Vagina (tissue), 2 donors: ENCODE measurements around the gene SYNPR. TPM values are rescaled to one million over a fixed set of nuclear protein-coding genes. Genes with fewer than 3 reads are reported as not detected.

ENCODE experiments used
- DNase-seq, 2 donors: peaks; one replicate each; pipeline ENCODE4 v3.0.0-alpha.2; 2017; ENCODE audit errors: extremely low spot score in 2 of 2
- H3K27ac ChIP-seq: fragments of 200-600 bp; sonication (generic); one replicate; pipeline ENCODE4 v1.5.1; 2019
- H3K27me3 ChIP-seq: fragments of 200-600 bp; sonication (generic); one replicate; pipeline ENCODE4 v1.5.1; 2019
- H3K36me3 ChIP-seq, 2 donors: fragments of 200-600 bp; sonication (generic); one replicate each; pipeline ENCODE4 v1.5.1; 2017 to 2019
- H3K4me1 ChIP-seq: fragments of 200-600 bp; sonication (generic); one replicate; pipeline ENCODE4 v1.5.1; 2019
- H3K4me3 ChIP-seq, 2 donors: fragments of 200-600 bp; sonication (generic); 1 replicate in 1 of 2; 2 replicates in 1 of 2; pipeline ENCODE4 v1.5.1; 2016 to 2019
- H3K9me3 ChIP-seq: fragments of 200-600 bp; sonication (generic); one replicate; pipeline ENCODE4 v1.5.1; 2019
- POLR2A ChIP-seq, 2 donors: fragments of 450-650 bp; IDR thresholded peaks; one replicate each; pipeline ENCODE4 v1.6.1; 2017; ENCODE audit warnings: antibody characterized with exemption in 2 of 2, mild to moderate bottlenecking in 2 of 2, moderate library complexity in 2 of 2
- POLR2AphosphoS5 ChIP-seq, 2 donors: sonication (generic); formaldehyde crosslinking; IDR thresholded peaks; one replicate each; pipeline ENCODE4 v1.9.0; 2017; ENCODE audit warnings: antibody characterized with exemption in 2 of 2, mild to moderate bottlenecking in 2 of 2, low read depth in 1 of 2; ENCODE audit not compliant: insufficient read depth in 1 of 2
- intact Hi-C: fragments of 100-400 bp; cut with DNase I; formaldehyde crosslinking; loops from one replicate; pipeline ENCODE4 v1.15.1; 2023
- total RNA-seq: library from RNA; depleted of rRNA; stranded (reverse); fragments of >200 nt; gene quantifications from one replicate; pipeline ENCODE4 v1.2.3, GENCODE V29; 2016
- TF ChIP-seq, protein P1 (sequence below), 3 experiments: fragments of 450-650 bp in 2 of 3; fragments of 200-600 bp in 1 of 3; sonication (generic) in 1 of 3; IDR thresholded peaks; one replicate each; pipeline ENCODE4 v1.5.1; 2017 to 2019; ENCODE audit warnings: antibody characterized with exemption in 3 of 3, mild to moderate bottlenecking in 2 of 3, moderate library complexity in 2 of 3

SYNPR gene
- total RNA-seq, 1 donor from 2014 or later: not detected

DNA sequence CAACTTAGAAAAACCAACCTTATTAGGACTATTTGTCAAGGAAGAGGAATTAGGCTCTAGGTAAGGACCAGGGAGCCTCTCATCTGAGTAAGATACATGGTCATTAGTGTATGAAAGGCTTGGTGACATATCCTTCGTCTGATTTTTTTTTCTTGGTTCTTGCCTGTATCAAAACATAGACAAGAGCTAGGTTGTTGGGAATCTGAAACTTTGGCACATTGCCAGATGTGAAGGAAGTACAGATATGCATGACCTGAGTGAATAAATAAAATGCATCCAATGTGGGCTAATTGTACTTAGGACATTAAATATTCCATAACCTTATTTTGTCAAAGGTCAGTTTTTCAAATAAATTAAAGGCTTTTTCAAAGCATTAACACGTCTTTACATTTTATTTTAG, 151.8 kb downstream of the SYNPR start:
- Histone ChIP-seq H3K4me1 (no peaks in the 10 kb centered on the region), H3K4me3 (no peak overlapping the region), H3K27me3 (no peaks in the 10 kb centered on the region), H3K27ac (no peak overlapping the region), H3K9me3 (no peaks in the 10 kb centered on the region), H3K36me3 (no peaks in the 10 kb centered on the region)
- intact Hi-C loops: no loop called here
- no peak for DNase-seq
- TF ChIP-seq, protein P1, sequence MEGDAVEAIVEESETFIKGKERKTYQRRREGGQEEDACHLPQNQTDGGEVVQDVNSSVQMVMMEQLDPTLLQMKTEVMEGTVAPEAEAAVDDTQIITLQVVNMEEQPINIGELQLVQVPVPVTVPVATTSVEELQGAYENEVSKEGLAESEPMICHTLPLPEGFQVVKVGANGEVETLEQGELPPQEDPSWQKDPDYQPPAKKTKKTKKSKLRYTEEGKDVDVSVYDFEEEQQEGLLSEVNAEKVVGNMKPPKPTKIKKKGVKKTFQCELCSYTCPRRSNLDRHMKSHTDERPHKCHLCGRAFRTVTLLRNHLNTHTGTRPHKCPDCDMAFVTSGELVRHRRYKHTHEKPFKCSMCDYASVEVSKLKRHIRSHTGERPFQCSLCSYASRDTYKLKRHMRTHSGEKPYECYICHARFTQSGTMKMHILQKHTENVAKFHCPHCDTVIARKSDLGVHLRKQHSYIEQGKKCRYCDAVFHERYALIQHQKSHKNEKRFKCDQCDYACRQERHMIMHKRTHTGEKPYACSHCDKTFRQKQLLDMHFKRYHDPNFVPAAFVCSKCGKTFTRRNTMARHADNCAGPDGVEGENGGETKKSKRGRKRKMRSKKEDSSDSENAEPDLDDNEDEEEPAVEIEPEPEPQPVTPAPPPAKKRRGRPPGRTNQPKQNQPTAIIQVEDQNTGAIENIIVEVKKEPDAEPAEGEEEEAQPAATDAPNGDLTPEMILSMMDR (IDR thresholded peaks at IDR 0.05): no peak
- TF ChIP-seq POLR2A (IDR thresholded peaks at IDR 0.05) (no peak), POLR2AphosphoS5 (IDR thresholded peaks at IDR 0.05; ENCODE audit: insufficient read depth in 1 of 2, low read depth in 1 of 2) (no peak)

DNA sequence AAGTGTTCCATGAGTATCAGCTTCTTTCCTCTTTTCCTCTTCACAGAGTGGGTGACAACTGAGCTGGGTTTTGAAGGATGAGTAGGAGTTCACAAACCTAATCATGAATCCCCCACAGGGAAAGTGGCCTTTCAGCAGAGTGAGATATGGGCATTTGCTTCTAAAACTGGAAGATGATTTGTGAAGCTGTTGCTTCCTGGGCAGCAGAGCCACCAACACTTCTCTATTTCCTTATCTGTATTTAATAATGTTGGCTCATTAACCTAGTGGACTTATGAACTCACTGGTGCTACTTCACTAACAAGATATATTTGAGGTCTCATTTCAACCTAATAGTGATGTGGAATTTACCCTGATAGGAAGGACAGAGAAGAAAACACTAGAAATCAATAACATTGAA, 152.8 kb downstream of the SYNPR start:
- Histone ChIP-seq H3K27ac (no peak overlapping the region), H3K4me3 (no peak overlapping the region), H3K36me3 (no peaks in the 10 kb centered on the region), H3K9me3 (no peaks in the 10 kb centered on the region), H3K4me1 (no peaks in the 10 kb centered on the region), H3K27me3 (no peaks in the 10 kb centered on the region)
- TF ChIP-seq POLR2A (IDR thresholded peaks at IDR 0.05) (no peak), POLR2AphosphoS5 (IDR thresholded peaks at IDR 0.05; ENCODE audit: insufficient read depth in 1 of 2, low read depth in 1 of 2) (no peak)
- TF ChIP-seq, protein P1 (IDR thresholded peaks at IDR 0.05): no peak
- no peak for DNase-seq
- intact Hi-C loops: no loop called here

DNA sequence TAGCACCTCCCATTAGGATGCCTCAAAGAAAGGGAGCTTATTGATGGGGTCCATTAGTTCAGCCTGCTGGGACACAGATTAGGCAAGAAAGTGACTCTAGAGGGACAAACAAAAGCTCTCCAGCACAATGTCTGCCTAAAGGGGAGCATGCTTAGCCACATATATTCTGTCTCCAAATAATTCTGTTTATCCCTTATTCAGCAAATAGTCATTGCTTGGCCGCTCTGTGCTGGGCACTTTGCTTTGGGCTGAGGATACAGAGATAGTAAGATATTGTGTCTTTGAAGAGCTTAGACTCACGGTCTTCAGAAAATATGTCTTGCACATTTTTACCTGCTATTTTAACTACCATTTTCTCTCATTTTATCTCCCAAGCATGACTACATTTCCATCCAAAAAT, 159.8 kb downstream of the SYNPR start:
- H3K27me3 ChIP-seq: no peaks in the 10 kb centered on the region
- TF ChIP-seq, protein P1 (IDR thresholded peaks at IDR 0.05): no peak
- TF ChIP-seq POLR2AphosphoS5 (IDR thresholded peaks at IDR 0.05; ENCODE audit: insufficient read depth in 1 of 2, low read depth in 1 of 2): no peak
- TF ChIP-seq POLR2A (IDR thresholded peaks at IDR 0.05): no peak
- no peaks in the 10 kb centered on the region for H3K9me3 ChIP-seq
- intact Hi-C loops: no loop called here
- no peak for DNase-seq
- no peaks in the 10 kb centered on the region for H3K4me1 ChIP-seq
- no peak overlapping the region for H3K4me3 ChIP-seq
- no peaks in the 10 kb centered on the region for H3K36me3 ChIP-seq
- no peak overlapping the region for H3K27ac ChIP-seq

DNA sequence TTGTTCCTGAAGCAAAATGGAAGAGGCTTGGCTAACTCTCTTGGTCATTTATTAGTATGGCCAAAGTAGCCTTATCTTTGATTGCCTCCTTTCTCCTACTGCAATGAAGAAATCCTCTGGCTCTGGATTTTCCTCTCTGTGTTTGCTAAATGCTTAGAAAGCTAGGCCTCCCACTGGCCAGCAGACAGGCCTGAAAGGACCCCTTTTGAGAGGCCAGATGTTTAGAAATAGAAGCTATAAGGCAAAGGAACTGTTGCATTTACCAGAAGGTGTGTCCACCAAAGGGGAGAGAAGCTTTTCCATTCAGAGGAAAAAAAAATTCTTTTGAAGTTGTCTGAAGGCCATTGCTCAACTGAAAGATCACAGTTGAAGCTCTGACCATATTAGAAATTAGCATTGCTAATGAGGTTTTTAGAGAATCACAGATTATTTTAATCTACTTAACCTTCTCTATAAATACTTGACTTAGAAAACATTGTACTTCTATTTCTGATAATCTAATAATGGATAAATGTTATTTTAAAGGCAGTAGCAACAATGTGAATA, 160.8 kb downstream of the SYNPR start:
- TF ChIP-seq POLR2AphosphoS5 (IDR thresholded peaks at IDR 0.05; ENCODE audit: insufficient read depth in 1 of 2, low read depth in 1 of 2) (no peak), POLR2A (IDR thresholded peaks at IDR 0.05) (no peak)
- H3K9me3 ChIP-seq: no peaks in the 10 kb centered on the region
- H3K27ac ChIP-seq: no peak overlapping the region
- H3K27me3 ChIP-seq: no peaks in the 10 kb centered on the region
- DNase-seq: no peak
- no peak overlapping the region for H3K4me3 ChIP-seq
- H3K4me1 ChIP-seq: no peaks in the 10 kb centered on the region
- no peaks in the 10 kb centered on the region for H3K36me3 ChIP-seq
- intact Hi-C loops: no loop called here

DNA sequence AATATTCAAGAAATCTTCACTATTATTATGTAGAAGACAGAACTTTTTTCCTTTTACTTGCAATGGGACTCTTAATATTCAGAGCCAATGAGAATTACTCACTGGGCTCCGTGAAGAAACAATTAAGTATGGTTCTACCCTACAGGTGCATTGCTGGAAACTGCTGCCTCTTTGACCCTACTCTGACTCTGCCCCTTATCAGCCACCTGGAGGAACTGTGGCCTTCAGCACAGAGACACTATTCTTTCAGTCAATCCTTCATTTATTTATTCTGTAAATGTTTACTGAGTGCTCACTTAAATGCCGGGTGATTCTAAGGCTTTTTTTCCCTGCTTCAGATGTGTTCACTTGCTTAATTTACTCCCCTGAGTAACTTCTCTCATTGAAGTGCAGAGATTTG, 163.2 kb downstream of the SYNPR start:
- H3K4me3 ChIP-seq: no peak overlapping the region
- no peaks in the 10 kb centered on the region for H3K4me1 ChIP-seq
- no peak for TF ChIP-seq POLR2AphosphoS5 (IDR thresholded peaks at IDR 0.05; ENCODE audit: insufficient read depth in 1 of 2, low read depth in 1 of 2)
- TF ChIP-seq POLR2A (IDR thresholded peaks at IDR 0.05): no peak
- H3K27ac ChIP-seq: no peak overlapping the region
- H3K36me3 ChIP-seq: no peaks in the 10 kb centered on the region
- H3K27me3 ChIP-seq: no peaks in the 10 kb centered on the region
- intact Hi-C loops: no loop called here
- H3K9me3 ChIP-seq: no peaks in the 10 kb centered on the region
- DNase-seq: no peak

DNA sequence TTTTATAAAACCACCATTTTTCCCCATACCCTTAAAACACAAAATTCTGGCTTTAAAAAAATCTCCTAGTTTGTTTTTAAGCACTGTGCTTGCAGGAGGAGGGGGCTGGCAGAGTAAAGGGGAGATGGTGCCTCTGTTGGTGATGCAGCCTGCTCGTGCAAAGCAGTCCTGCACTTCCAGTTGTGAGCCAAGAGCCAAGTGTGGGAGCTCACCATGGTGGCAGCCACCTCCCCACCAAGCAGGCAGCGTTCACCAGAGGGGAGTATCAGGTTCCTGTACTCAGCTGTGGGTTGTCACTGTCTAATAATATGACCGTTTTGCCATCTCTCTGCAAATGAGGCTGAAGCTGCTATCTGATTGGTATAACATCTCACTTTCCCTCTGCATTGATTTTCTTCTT, 164.8 kb downstream of the SYNPR start:
- Histone ChIP-seq H3K27me3 (no peaks in the 10 kb centered on the region), H3K4me1 (no peaks in the 10 kb centered on the region), H3K4me3 (no peak overlapping the region), H3K9me3 (no peaks in the 10 kb centered on the region), H3K27ac (no peak overlapping the region), H3K36me3 (no peaks in the 10 kb centered on the region)
- intact Hi-C loops: no loop called here
- no peak for DNase-seq
- TF ChIP-seq, protein P1 (IDR thresholded peaks at IDR 0.05): no peak
- no peak for TF ChIP-seq POLR2AphosphoS5 (IDR thresholded peaks at IDR 0.05; ENCODE audit: insufficient read depth in 1 of 2, low read depth in 1 of 2)
- no peak for TF ChIP-seq POLR2A (IDR thresholded peaks at IDR 0.05)
